ENCODE results near the gene DPP9.
"Not testable (repeated sequence)": the region's sequence is repeated elsewhere in the genome, so short reads cannot be mapped to it uniquely, and the experiment has no call there.

The DPP9 gene

GRCh38 chr19:4682417-4683200, 41.0 kb downstream of the DPP9 start:
- H3K27ac ChIP-seq (ENCODE audit: low read length): no peak overlapping the region
- peaks cover 25 to 79% of the 10 kb centered on the region in 2 donors for H3K36me3 ChIP-seq (ENCODE audit: control insufficient read depth in 1 of 2, insufficient read depth in 2 of 2, low read length in 2 of 2)
- H3K4me1 ChIP-seq (ENCODE audit: control insufficient read depth in 1 of 2, insufficient read depth in 2 of 2, low read length in 2 of 2): no peaks in the 10 kb centered on the region
- H3K9me3 ChIP-seq (ENCODE audit: control insufficient read depth in 1 of 2, low read length in 2 of 2): no peaks in the 10 kb centered on the region
- H3K27me3 ChIP-seq (ENCODE audit: low read depth, low read length): no peaks in the 10 kb centered on the region
- H3K4me3 ChIP-seq (ENCODE audit: low read depth in 1 of 2, low read length in 2 of 2): no peak overlapping the region

DNA sequence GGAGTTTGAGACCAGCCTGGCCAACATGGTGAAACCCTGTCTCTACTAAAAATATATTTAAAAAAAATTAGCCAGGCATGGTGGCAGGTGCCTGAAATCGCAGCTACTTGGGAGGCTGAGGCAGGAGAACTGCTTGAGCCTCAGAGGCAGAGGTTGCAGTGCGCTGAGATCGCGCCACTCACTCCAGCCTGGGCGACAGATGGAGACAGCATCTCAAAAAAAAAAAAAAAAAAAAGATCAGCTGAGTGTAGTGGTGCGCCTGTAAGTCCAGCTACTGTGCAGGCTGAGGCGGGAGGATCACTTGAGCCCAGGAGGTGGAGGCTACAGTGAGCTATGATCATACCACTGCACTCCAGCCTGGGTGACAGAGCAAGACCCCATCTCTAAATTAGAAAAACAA, 43.6 kb downstream of the DPP9 start:
- H3K9me3 ChIP-seq (ENCODE audit: control insufficient read depth in 1 of 2, low read length in 2 of 2); H3K4me3 ChIP-seq (ENCODE audit: low read depth in 1 of 2, low read length in 2 of 2); H3K27me3 ChIP-seq (ENCODE audit: low read depth, low read length); H3K27ac ChIP-seq (ENCODE audit: low read length); H3K4me1 ChIP-seq (ENCODE audit: control insufficient read depth in 1 of 2, insufficient read depth in 2 of 2, low read length in 2 of 2): not testable (repeated sequence)
- H3K36me3 ChIP-seq (ENCODE audit: control insufficient read depth in 1 of 2, insufficient read depth in 2 of 2, low read length in 2 of 2): peaks cover 17 to 71% of the 10 kb centered on the region in 2 donors

- H3K27ac ChIP-seq (ENCODE audit: low read length): no peak overlapping the region
- peaks cover 11 to 62% of the 10 kb centered on the region in 2 donors for H3K36me3 ChIP-seq (ENCODE audit: control insufficient read depth in 1 of 2, insufficient read depth in 2 of 2, low read length in 2 of 2)
- no peaks in the 10 kb centered on the region for H3K9me3 ChIP-seq (ENCODE audit: control insufficient read depth in 1 of 2, low read length in 2 of 2)
- no peak overlapping the region for H3K4me3 ChIP-seq (ENCODE audit: low read depth in 1 of 2, low read length in 2 of 2)
- no peaks in the 10 kb centered on the region for H3K27me3 ChIP-seq (ENCODE audit: low read depth, low read length)
- peaks cover 0 to 4% of the 10 kb centered on the region in 2 donors for H3K4me1 ChIP-seq (ENCODE audit: control insufficient read depth in 1 of 2, insufficient read depth in 2 of 2, low read length in 2 of 2)
Measured at GRCh38 chr19:4678881-4679790, 44.5 kb downstream of the DPP9 start.

- peaks cover 8 to 42% of the 10 kb centered on the region in 2 donors for H3K36me3 ChIP-seq (ENCODE audit: control insufficient read depth in 1 of 2, insufficient read depth in 2 of 2, low read length in 2 of 2)
Measured at GRCh38 chr19:4676955-4677731, 46.5 kb downstream of the DPP9 start.

GRCh38 chr19:4675346-4675745, 48.3 kb downstream of the DPP9 start:
- Histone ChIP-seq H3K36me3 (ENCODE audit: control insufficient read depth in 1 of 2, insufficient read depth in 2 of 2, low read length in 2 of 2) (peaks cover 8 to 34% of the 10 kb centered on the region in 2 donors), H3K9me3 (ENCODE audit: control insufficient read depth in 1 of 2, low read length in 2 of 2) (no peaks in the 10 kb centered on the region), H3K27ac (ENCODE audit: low read length) (no peak overlapping the region), H3K4me1 (ENCODE audit: control insufficient read depth in 1 of 2, insufficient read depth in 2 of 2, low read length in 2 of 2) (peaks cover 0 to 4% of the 10 kb centered on the region in 2 donors), H3K27me3 (ENCODE audit: low read depth, low read length) (no peaks in the 10 kb centered on the region), H3K4me3 (ENCODE audit: low read depth in 1 of 2, low read length in 2 of 2) (no peak overlapping the region)

More at GRCh38 chr19:4676955-4677731, 46.5 kb downstream of the DPP9 start:
- no peaks in the 10 kb centered on the region for H3K27me3 ChIP-seq (ENCODE audit: low read depth, low read length)
- peaks cover 0 to 4% of the 10 kb centered on the region in 2 donors for H3K4me1 ChIP-seq (ENCODE audit: control insufficient read depth in 1 of 2, insufficient read depth in 2 of 2, low read length in 2 of 2)
- no peaks in the 10 kb centered on the region for H3K9me3 ChIP-seq (ENCODE audit: control insufficient read depth in 1 of 2, low read length in 2 of 2)
- no peak overlapping the region for H3K4me3 ChIP-seq (ENCODE audit: low read depth in 1 of 2, low read length in 2 of 2)
- no peak overlapping the region for H3K27ac ChIP-seq (ENCODE audit: low read length)

DNA sequence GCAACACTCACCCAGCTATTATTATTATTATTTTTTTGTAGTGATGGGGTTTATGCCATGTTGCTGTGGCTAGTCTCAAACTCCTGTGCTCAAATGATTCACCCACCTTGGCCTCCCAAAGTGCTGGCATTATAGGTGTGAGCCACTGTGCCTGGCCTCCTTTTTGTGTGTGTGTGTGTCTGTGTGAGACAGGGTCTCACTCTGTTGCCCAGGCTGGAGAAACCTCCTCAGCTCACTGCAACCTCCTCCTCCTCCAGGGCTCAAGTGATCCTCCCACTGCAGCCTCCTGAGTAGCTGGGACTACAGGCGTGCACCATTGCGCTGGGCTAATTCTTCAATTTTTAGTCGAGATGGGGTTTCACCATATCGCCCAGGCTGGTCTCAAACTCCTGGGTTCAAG, 49.9 kb downstream of the DPP9 start:
- peaks cover 8 to 25% of the 10 kb centered on the region in 2 donors for H3K36me3 ChIP-seq (ENCODE audit: control insufficient read depth in 1 of 2, insufficient read depth in 2 of 2, low read length in 2 of 2)

GRCh38 chr19:4673216-4673615, 50.4 kb downstream of the DPP9 start:
- Histone ChIP-seq H3K4me1 (ENCODE audit: control insufficient read depth in 1 of 2, insufficient read depth in 2 of 2, low read length in 2 of 2) (peaks cover 0 to 20% of the 10 kb centered on the region in 2 donors), H3K36me3 (ENCODE audit: control insufficient read depth in 1 of 2, insufficient read depth in 2 of 2, low read length in 2 of 2) (peaks cover 9 to 21% of the 10 kb centered on the region in 2 donors), H3K27me3 (ENCODE audit: low read depth, low read length) (no peaks in the 10 kb centered on the region), H3K27ac (ENCODE audit: low read length) (no peak overlapping the region), H3K9me3 (ENCODE audit: control insufficient read depth in 1 of 2, low read length in 2 of 2) (no peaks in the 10 kb centered on the region), H3K4me3 (ENCODE audit: low read depth in 1 of 2, low read length in 2 of 2) (no peak overlapping the region)

More for the DNA sequence above, 49.9 kb downstream of the DPP9 start:
- Histone ChIP-seq H3K27ac (ENCODE audit: low read length) (no peak overlapping the region), H3K27me3 (ENCODE audit: low read depth, low read length) (no peaks in the 10 kb centered on the region), H3K4me3 (ENCODE audit: low read depth in 1 of 2, low read length in 2 of 2) (no peak overlapping the region), H3K4me1 (ENCODE audit: control insufficient read depth in 1 of 2, insufficient read depth in 2 of 2, low read length in 2 of 2) (peaks cover 0 to 14% of the 10 kb centered on the region in 2 donors), H3K9me3 (ENCODE audit: control insufficient read depth in 1 of 2, low read length in 2 of 2) (no peaks in the 10 kb centered on the region)

GRCh38 chr19:4671185-4671851, 52.3 kb downstream of the DPP9 start:
- Histone ChIP-seq H3K4me1 (ENCODE audit: control insufficient read depth in 1 of 2, insufficient read depth in 2 of 2, low read length in 2 of 2) (peaks cover 0 to 18% of the 10 kb centered on the region in 2 donors), H3K36me3 (ENCODE audit: control insufficient read depth in 1 of 2, insufficient read depth in 2 of 2, low read length in 2 of 2) (peaks cover 9 to 14% of the 10 kb centered on the region in 2 donors), H3K9me3 (ENCODE audit: control insufficient read depth in 1 of 2, low read length in 2 of 2) (no peaks in the 10 kb centered on the region), H3K27ac (ENCODE audit: low read length) (no peak overlapping the region), H3K27me3 (ENCODE audit: low read depth, low read length) (no peaks in the 10 kb centered on the region), H3K4me3 (ENCODE audit: low read depth in 1 of 2, low read length in 2 of 2) (no peak overlapping the region)

DNA sequence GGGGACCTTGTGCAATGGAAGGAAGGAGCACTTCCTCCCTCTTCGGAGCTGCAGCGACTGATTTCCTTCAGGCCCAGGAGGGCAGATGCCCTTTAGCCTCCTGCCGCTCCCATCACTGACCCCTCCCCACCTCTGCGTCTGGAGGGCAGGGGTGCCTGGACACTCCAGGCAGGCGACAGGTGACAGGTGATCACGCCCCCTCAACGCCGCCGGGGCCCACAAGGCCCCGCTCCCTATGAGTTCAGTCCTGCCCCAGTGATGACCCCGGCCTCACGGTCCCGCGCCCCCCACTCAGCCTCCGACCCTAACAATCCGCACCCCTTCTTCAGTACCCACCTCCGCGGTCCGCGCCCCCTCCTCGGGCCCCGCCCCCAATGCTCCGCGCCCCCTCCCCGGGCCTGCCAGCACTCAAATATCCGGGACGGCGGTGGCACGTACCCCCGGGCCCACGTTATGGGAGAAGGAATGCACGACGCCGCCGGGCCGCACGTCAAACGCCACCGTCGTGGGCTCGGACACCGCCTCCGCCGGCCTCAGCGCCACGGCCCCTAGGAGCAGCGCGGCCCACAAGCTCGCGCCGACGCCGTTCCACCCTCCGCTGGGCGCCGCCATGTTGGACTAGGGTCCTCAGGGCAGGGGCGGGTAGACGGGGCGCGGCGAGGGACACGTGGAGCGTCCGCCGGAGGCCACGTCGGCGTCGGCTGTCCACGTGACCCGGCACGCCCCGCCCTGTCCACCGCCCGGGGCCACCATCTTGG, 53.7 kb downstream of the DPP9 start, which contains the start of gene MYDGF:
Gene MYDGF, minus strand, starts transcription at position 620 of the 758 bp plus-strand sequence. Its CDS starts 8 bp downstream, at position 612.
- Histone ChIP-seq H3K36me3 (ENCODE audit: control insufficient read depth in 1 of 2, insufficient read depth in 2 of 2, low read length in 2 of 2) (peaks cover 9 to 15% of the 10 kb centered on the region in 2 donors), H3K27me3 (ENCODE audit: low read depth, low read length) (no peaks in the 10 kb centered on the region), H3K9me3 (ENCODE audit: control insufficient read depth in 1 of 2, low read length in 2 of 2) (no peaks in the 10 kb centered on the region), H3K4me3 (ENCODE audit: low read depth in 1 of 2, low read length in 2 of 2) (peak within 1 kb of the TSS; percentile 79 to 96), H3K27ac (ENCODE audit: low read length) (peak within 1 kb of the TSS; percentile 56), H3K4me1 (ENCODE audit: control insufficient read depth in 1 of 2, insufficient read depth in 2 of 2, low read length in 2 of 2) (peaks cover 0 to 18% of the 10 kb centered on the region in 2 donors)

DNA sequence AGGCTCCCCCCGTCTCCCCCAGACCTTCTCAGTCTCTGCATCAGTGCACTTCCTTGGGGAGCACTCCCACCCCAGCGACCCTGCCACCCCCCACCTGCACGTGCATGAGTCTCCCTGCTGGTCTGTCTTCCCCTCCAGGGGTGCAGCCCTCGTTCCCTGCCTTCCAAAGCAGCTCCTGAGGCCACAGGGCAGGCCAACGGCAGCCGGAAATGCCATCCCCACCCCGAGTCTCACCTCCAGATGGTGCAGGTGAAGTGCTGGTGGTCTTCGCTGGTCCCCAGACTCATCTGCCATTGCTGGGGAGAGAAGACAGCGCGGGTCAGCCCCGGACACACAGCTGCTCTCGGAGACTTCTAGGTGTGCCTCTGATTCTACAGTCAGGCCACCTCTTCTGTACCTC, 59.0 kb downstream of the DPP9 start:
- Histone ChIP-seq H3K27ac (ENCODE audit: low read length) (no peak overlapping the region), H3K9me3 (ENCODE audit: control insufficient read depth in 1 of 2, low read length in 2 of 2) (no peaks in the 10 kb centered on the region), H3K4me3 (ENCODE audit: low read depth in 1 of 2, low read length in 2 of 2) (no peak overlapping the region), H3K27me3 (ENCODE audit: low read depth, low read length) (no peaks in the 10 kb centered on the region), H3K4me1 (ENCODE audit: control insufficient read depth in 1 of 2, insufficient read depth in 2 of 2, low read length in 2 of 2) (peaks cover 0 to 17% of the 10 kb centered on the region in 2 donors), H3K36me3 (ENCODE audit: control insufficient read depth in 1 of 2, insufficient read depth in 2 of 2, low read length in 2 of 2) (peaks cover 35 to 59% of the 10 kb centered on the region in 2 donors)

All from muscle layer of duodenum (tissue), 2 donors.